ENCODE results near the gene PRDM5. TPM values are rescaled to one million over a fixed set of nuclear protein-coding genes. Genes with fewer than 3 reads are reported as not detected.

The PRDM5 gene
- total and polyA plus RNA-seq, 9 donors, result 8.1 to 53.8 (median 36.3) TPM

DNA sequence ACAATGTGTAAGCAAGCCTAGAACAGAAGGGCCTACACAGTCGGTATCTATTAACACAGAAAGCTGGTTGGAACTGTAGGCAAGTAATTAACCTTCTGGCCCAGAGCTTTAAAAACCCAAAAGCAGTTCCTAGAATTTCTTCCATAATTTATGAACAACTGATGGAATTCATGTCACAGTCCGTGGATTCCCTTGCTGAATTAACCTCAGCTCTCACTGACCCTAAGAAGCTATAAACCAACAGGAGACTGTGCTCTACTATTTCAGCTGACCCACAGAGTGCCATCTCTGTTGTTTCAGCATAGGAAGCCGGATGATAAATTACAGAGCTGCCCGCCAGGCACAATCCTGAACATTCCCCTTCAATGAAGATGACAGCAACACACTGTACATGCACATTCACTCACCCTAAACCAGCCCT lies 157.3 kb downstream of the PRDM5 start:
- no peak for DNase-seq
- TF ChIP-seq, protein P1, sequence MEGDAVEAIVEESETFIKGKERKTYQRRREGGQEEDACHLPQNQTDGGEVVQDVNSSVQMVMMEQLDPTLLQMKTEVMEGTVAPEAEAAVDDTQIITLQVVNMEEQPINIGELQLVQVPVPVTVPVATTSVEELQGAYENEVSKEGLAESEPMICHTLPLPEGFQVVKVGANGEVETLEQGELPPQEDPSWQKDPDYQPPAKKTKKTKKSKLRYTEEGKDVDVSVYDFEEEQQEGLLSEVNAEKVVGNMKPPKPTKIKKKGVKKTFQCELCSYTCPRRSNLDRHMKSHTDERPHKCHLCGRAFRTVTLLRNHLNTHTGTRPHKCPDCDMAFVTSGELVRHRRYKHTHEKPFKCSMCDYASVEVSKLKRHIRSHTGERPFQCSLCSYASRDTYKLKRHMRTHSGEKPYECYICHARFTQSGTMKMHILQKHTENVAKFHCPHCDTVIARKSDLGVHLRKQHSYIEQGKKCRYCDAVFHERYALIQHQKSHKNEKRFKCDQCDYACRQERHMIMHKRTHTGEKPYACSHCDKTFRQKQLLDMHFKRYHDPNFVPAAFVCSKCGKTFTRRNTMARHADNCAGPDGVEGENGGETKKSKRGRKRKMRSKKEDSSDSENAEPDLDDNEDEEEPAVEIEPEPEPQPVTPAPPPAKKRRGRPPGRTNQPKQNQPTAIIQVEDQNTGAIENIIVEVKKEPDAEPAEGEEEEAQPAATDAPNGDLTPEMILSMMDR (IDR thresholded peaks at IDR 0.05), result no peak
- TF ChIP-seq POLR2A (IDR thresholded peaks at IDR 0.05), result no peak
- no peak for TF ChIP-seq EP300 (IDR thresholded peaks at IDR 0.05)
- Histone ChIP-seq H3K27me3 (no peaks in the 10 kb centered on the region), H3K4me3 (no peak overlapping the region), H3K9me3 (no peaks in the 10 kb centered on the region), H3K27ac (no peak overlapping the region), H3K4me1 (ENCODE audit: insufficient read depth) (peaks cover 5% of the 10 kb centered on the region), H3K36me3 (no peaks in the 10 kb centered on the region)
- intact Hi-C loops (cut with DNase I), result no loop called here
- WGBS, 3 donors, result 69 to 79% (median 76%) methylated on average over 4 of the region's 4 CpGs

DNA sequence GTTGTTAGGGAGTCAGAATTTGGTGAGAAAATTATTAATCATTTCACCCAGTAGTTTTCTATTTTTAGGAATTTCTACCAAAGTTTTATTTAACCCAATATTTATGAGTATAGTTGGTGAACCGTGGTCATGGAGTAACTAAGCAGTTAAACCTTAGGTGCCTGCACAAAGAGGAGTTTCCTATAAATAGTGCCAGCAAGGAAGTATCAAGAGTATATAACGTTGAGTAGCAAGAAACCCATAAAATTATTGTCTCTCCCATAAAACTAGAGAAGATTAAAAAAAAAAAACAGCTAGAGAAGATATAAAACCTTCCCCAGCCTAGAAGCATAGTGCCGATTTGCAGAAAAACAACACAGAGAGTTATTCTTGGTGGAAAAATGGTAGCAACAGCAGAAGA lies 158.9 kb downstream of the PRDM5 start:
- TF ChIP-seq, protein P1 (IDR thresholded peaks at IDR 0.05), result no peak
- TF ChIP-seq POLR2A (IDR thresholded peaks at IDR 0.05), result no peak
- TF ChIP-seq EP300 (IDR thresholded peaks at IDR 0.05), result no peak
- 32 to 45% (median 43%) methylated on average over 3 of the region's 3 CpGs for WGBS, 3 donors
- Histone ChIP-seq H3K9me3 (no peaks in the 10 kb centered on the region), H3K27me3 (no peaks in the 10 kb centered on the region), H3K4me3 (no peak overlapping the region), H3K4me1 (ENCODE audit: insufficient read depth) (peaks cover 5% of the 10 kb centered on the region), H3K27ac (no peak overlapping the region), H3K36me3 (no peaks in the 10 kb centered on the region)
- DNase-seq, result no peak
- intact Hi-C loops (cut with DNase I), result no loop called here

DNA sequence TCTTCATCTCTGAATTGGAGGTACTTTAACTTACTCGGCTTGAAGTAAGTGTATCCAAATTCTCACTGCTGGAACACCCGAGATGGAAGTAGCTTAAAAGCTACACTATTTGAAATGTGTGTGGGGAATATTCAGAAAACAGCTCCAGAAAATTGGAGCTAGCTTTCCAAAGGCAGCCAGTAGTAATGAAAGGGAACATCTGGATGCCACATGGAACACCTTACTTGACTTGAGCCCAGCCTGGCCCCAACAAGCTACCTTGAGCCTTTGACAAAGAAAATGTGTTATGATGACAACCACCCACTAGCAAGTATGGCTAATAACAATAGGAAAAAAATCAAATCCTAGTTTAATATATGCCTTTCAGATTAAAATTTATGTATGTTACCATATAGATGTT lies 161.5 kb downstream of the PRDM5 start:
- Histone ChIP-seq H3K4me3 (no peak overlapping the region), H3K9me3 (no peaks in the 10 kb centered on the region), H3K36me3 (no peaks in the 10 kb centered on the region), H3K27ac (no peak overlapping the region), H3K4me1 (ENCODE audit: insufficient read depth) (peaks cover 4% of the 10 kb centered on the region), H3K27me3 (no peaks in the 10 kb centered on the region)
- WGBS, 3 donors, result 88 to 91% (median 90%) methylated on average over 2 of the region's 2 CpGs
- DNase-seq, result no peak
- TF ChIP-seq POLR2A (IDR thresholded peaks at IDR 0.05), result no peak
- no peak for TF ChIP-seq EP300 (IDR thresholded peaks at IDR 0.05)
- intact Hi-C loops (cut with DNase I), result no loop called here

DNA sequence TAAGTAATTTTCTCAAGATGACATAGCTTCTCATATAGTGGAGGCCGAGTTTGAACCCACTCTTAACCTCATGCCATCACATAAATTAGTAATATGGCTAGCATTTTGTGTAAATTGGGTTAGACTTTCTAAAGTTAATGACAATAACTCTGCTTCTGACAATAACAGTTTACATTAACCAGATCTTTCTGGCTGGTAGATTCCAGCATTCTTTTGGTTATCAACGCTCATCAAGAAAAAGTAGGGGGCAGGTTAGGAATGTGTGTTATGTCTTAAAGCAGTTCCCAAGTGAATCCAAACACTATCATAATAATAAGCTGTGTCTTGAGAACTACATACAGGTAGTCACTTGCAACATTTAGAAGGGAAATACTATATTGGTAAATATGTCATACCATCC lies 162.5 kb downstream of the PRDM5 start:
- Histone ChIP-seq H3K36me3 (no peaks in the 10 kb centered on the region), H3K4me1 (ENCODE audit: insufficient read depth) (peaks cover 2% of the 10 kb centered on the region), H3K27ac (no peak overlapping the region), H3K4me3 (no peak overlapping the region), H3K9me3 (no peaks in the 10 kb centered on the region), H3K27me3 (no peaks in the 10 kb centered on the region)
- no peak for DNase-seq
- WGBS, 3 donors, result 79 to 90% (median 87%) methylated on average over 2 of the region's 2 CpGs
- no peak for TF ChIP-seq POLR2A (IDR thresholded peaks at IDR 0.05)
- TF ChIP-seq EP300 (IDR thresholded peaks at IDR 0.05), result no peak
- TF ChIP-seq, protein P1 (IDR thresholded peaks at IDR 0.05), result no peak
- intact Hi-C loops (cut with DNase I), result no loop called here

DNA sequence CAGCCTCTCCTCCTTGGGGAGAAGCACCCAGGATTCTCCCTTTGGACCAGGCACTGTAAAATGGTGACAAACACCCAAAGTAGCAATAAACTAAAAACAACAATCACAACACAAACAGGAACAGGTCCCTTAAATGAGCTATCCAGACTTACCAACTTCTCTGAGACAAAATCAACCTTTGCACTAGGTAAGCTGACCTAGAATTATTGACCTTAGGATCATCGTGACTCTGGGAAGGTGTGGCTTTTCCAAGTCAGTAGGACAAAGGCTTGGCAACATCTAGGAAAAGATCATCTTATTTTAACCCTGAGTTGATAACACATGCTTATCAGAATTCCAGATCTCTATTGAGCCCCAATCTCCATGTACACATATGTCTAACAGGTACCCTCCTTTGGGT lies 166.7 kb downstream of the PRDM5 start:
- intact Hi-C loops (cut with DNase I), result no loop called here

More for the DNA sequence above, 166.7 kb downstream of the PRDM5 start:
- Histone ChIP-seq H3K27ac (no peak overlapping the region), H3K9me3 (no peaks in the 10 kb centered on the region), H3K4me3 (no peak overlapping the region), H3K27me3 (no peaks in the 10 kb centered on the region), H3K36me3 (no peaks in the 10 kb centered on the region), H3K4me1 (ENCODE audit: insufficient read depth) (peaks cover 2% of the 10 kb centered on the region)
- no peak for TF ChIP-seq POLR2A (IDR thresholded peaks at IDR 0.05)
- TF ChIP-seq EP300 (IDR thresholded peaks at IDR 0.05), result no peak
- TF ChIP-seq, protein P1 (IDR thresholded peaks at IDR 0.05), result no peak
- DNase-seq, result no peak
- 91 to 97% (median 96%) methylated on average over 1 of the region's 1 CpG for WGBS, 3 donors
